CD4-positive, alpha-beta memory T cell (primary cell): ENCODE measurements around the gene DDA1. TPM values are rescaled to one million over a fixed set of nuclear protein-coding genes. Genes with fewer than 3 reads are reported as not detected.

Experiments
- CTCF ChIA-PET: fragments of 350-600 bp; sonication (Branson Sonifier 250); formaldehyde crosslinking; loops from one replicate; lab custom pipeline; 2021; ENCODE audit warnings: inconsistent platforms; ENCODE audit not compliant: partially characterized antibody; lab: Charles Lee
- POLR2A ChIA-PET: fragments of 350-600 bp; sonication (Branson Sonifier 250); formaldehyde crosslinking; loops from one replicate; lab custom pipeline; 2021; ENCODE audit not compliant: partially characterized antibody; lab: Charles Lee
- DNase-seq, 5 donors: peaks; one replicate each; pipeline versions ENCODE4 v3.0.0 to v3.0.0-alpha.2; 2020 to 2022; ENCODE audit warnings: mixed read lengths in 1 of 5
- H3K27ac ChIP-seq: one replicate; pipeline ENCODE4 v1.7.0; 2013; ENCODE audit warnings: low read depth, low read length
- H3K27me3 ChIP-seq: 2 replicates; pipeline ENCODE4 v1.7.0; 2013; ENCODE audit warnings: mild to moderate bottlenecking, low read length, moderate library complexity; ENCODE audit not compliant: insufficient read depth
- H3K36me3 ChIP-seq: 2 replicates; pipeline ENCODE4 v1.7.0; 2013; ENCODE audit warnings: mild to moderate bottlenecking, low read length, moderate library complexity; ENCODE audit not compliant: insufficient read depth
- H3K4me1 ChIP-seq: 2 replicates; pipeline ENCODE4 v1.7.0; 2013; ENCODE audit warnings: mild to moderate bottlenecking, low read length, moderate library complexity; ENCODE audit not compliant: insufficient read depth
- H3K4me3 ChIP-seq, 2 donors: one replicate each; pipeline ENCODE4 v1.7.0; 2013; ENCODE audit warnings: low read length in 2 of 2, mild to moderate bottlenecking in 1 of 2
- H3K9me3 ChIP-seq, 2 donors: one replicate each; pipeline ENCODE4 v1.7.0; 2013; ENCODE audit warnings: low read length in 2 of 2, control low read depth in 1 of 2; ENCODE audit not compliant: control insufficient read depth in 1 of 2
- H3K27ac Mint-ChIP-seq, 7 donors: one replicate each; pipeline ENCODE4 v1.8.0; 2020 to 2021; ENCODE audit warnings: mixed read lengths in 7 of 7, mild to moderate bottlenecking in 6 of 7, inconsistent platforms in 3 of 7, moderate library complexity in 3 of 7
- H3K27me3 Mint-ChIP-seq, 2 donors: one replicate each; pipeline ENCODE4 v1.8.0; 2020 to 2021; ENCODE audit warnings: mixed read lengths in 2 of 2
- H3K36me3 Mint-ChIP-seq, 2 donors: one replicate each; pipeline ENCODE4 v1.8.0; 2020 to 2021; ENCODE audit warnings: mixed read lengths in 2 of 2, inconsistent platforms in 1 of 2, mild to moderate bottlenecking in 1 of 2
- H3K4me1 Mint-ChIP-seq, 4 donors: one replicate each; pipeline ENCODE4 v1.8.0; 2020 to 2021; ENCODE audit warnings: mixed read lengths in 4 of 4, mild to moderate bottlenecking in 1 of 4
- H3K4me3 Mint-ChIP-seq, 8 donors: one replicate each; pipeline ENCODE4 v1.8.0; 2020 to 2021; ENCODE audit warnings: mixed read lengths in 8 of 8, mild to moderate bottlenecking in 7 of 8, moderate library complexity in 6 of 8, inconsistent platforms in 3 of 8
- H3K9me3 Mint-ChIP-seq, 8 donors: one replicate each; pipeline ENCODE4 v1.8.0; 2020 to 2021; ENCODE audit warnings: mixed read lengths in 8 of 8, mild to moderate bottlenecking in 5 of 8, inconsistent platforms in 3 of 8, moderate library complexity in 1 of 8
- intact Hi-C: fragments of 100-400 bp; cut with micrococcal nuclease; formaldehyde crosslinking; loops from one replicate; pipeline ENCODE4 v1.15.1; 2023
- polyA plus RNA-seq, 2 donors: library from polyadenylated mRNA; unstranded; fragments of 300-500 nt; fragmentation: Illumina TruSeq; gene quantifications; one replicate each; pipeline ENCODE4 v1.2.3, GENCODE V29; 2021
- total RNA-seq, 2 experiments: library from RNA; stranded (reverse); gene quantifications; one replicate each; pipeline ENCODE4 v1.2.3, GENCODE V29; 2021

DDA1 gene
- total and polyA plus RNA-seq, 4 experiments from 2014 or later = 31.6 to 42.6 (median 39.5) TPM

DNA sequence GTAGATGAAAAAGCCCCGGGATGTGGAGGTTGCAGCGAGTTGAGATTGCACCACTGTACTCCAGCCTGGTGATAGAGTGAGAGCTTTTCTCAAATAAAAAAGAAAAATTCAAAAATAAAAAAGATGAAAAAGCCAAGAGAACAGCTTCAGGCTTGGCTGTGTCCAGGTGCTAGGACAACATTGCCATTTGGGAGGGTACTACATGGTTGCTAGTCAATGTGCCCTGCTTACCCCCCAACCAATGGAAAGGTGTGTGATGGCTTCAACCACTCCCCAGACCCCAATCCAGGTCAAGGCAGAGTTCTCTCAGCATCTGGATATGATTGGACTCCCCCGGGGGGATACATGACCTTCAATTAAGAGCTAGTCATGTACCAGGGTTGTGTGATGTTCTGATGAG is 29.9 kb upstream of the DDA1 start:
- Histone ChIP-seq H3K4me3 (no peak overlapping the region), H3K4me1 (peaks cover 17% of the 10 kb centered on the region), H3K9me3 (no peaks in the 10 kb centered on the region), H3K36me3 (peaks cover 12% of the 10 kb centered on the region), H3K27me3 (no peaks in the 10 kb centered on the region), H3K27ac (no peak overlapping the region)
- H3K4me3 Mint-ChIP-seq = peak overlapping the region in 1 of 8 donors; percentile 12
- intact Hi-C loops = no loop called here
- no peak overlapping the region for H3K27ac Mint-ChIP-seq
- H3K9me3 Mint-ChIP-seq = no peaks in the 10 kb centered on the region
- peaks cover 14 to 17% of the 10 kb centered on the region in 2 donors for H3K36me3 Mint-ChIP-seq
- POLR2A ChIA-PET = interaction anchor here (0.7 to 1.2 kb wide), 2 partner anchors 12 to 44 kb away, joined by 3 to 5 read pairs; partner anchors contain the start of gene BABAM1
- DNase-seq = no peak
- CTCF ChIA-PET = interaction anchor here (0.6 to 6.9 kb wide), 7 partner anchors 13 to 211 kb away, joined by 3 to 83 read pairs (median 5); no protein-coding TSS in a partner anchor
- H3K4me1 Mint-ChIP-seq = peaks cover 2 to 4% (median 3%) of the 10 kb centered on the region in 4 donors
- no peaks in the 10 kb centered on the region for H3K27me3 Mint-ChIP-seq

DNA sequence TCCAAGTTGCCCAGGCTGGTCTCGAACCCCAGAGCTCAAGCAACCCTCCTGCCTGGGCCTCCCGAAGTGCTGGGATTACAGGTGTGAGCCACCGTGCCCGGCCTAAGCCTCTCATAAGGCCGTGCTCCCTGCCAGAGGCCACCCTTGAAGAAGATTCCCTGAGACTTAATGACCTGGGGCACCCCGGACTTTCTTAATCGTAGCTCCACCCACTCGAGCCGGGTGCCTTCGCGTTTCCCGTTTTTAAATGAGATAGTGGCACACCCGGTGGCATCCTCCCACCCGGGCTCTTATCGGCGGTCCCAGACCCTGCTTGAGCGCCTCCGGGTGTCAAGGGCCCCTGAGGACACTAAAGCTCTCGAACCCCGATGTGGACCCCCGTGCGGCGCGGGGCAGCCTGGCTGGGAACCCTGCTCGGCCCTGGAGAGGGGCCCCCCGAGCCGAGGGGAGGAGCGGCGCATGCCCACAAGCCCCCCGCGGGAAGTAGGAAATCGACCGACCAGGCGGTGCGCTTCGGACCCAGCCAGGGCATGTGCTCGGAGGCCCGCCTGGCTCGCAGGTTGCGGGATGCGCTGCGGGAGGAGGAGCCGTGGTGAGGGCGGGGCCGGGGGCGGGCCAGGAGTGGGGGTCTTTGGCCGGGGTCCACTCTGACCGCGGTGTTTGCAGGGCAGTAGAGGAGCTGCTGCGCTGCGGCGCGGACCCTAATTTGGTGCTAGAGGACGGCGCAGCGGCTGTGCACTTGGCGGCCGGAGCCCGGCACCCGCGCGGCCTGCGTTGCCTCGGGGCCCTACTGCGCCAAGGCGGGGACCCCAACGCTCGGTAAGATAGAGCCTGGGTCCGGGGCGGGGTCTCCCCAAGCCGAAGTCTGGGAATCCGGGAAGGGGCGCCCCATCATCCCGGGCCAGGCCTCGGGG is 27.7 kb upstream of the DDA1 start, which contains the start of gene ANKLE1:
Gene ANKLE1 (plus strand): TSS at position 511 of the 914 bp plus-strand sequence. CDS start 20 bp downstream, at position 531.
- ChIA-PET POLR2A (interaction anchor here (0.8 to 1.7 kb wide), 9 partner anchors 11 to 213 kb away, joined by 3 to 6 read pairs (median 4); partner anchors contain the start of genes BABAM1, MRPL34 and OCEL1), CTCF (interaction anchor here (0.5 to 6.9 kb wide), 14 partner anchors 9 to 647 kb away, joined by 3 to 83 read pairs (median 4); partner anchors contain the start of genes BABAM1, MRPL34 and USHBP1)
- H3K4me3 Mint-ChIP-seq = peak within 1 kb of the TSS; percentile 73 to 86 (median 80)
- no peaks in the 10 kb centered on the region for H3K27me3 Mint-ChIP-seq
- DNase-seq = no peak
- peaks cover 2 to 4% (median 3%) of the 10 kb centered on the region in 4 donors for H3K4me1 Mint-ChIP-seq
- Histone ChIP-seq H3K36me3 (peaks cover 4% of the 10 kb centered on the region), H3K27ac (no peak within 1 kb of the TSS), H3K4me1 (peaks cover 17% of the 10 kb centered on the region), H3K27me3 (no peaks in the 10 kb centered on the region), H3K9me3 (no peaks in the 10 kb centered on the region), H3K4me3 (peak within 1 kb of the TSS; percentile 17 to 45)
- H3K27ac Mint-ChIP-seq = peak within 1 kb of the TSS in 3 of 7 donors; percentile 19 to 42 (median 24)
- intact Hi-C loops = loop anchor here (1.0 to 2.0 kb wide), 5 partner anchors 20 to 503 kb away; partner anchors contain the start of genes HAUS8 and MYO9B
- no peaks in the 10 kb centered on the region for H3K9me3 Mint-ChIP-seq
- peaks cover 5 to 6% of the 10 kb centered on the region in 2 donors for H3K36me3 Mint-ChIP-seq

DNA sequence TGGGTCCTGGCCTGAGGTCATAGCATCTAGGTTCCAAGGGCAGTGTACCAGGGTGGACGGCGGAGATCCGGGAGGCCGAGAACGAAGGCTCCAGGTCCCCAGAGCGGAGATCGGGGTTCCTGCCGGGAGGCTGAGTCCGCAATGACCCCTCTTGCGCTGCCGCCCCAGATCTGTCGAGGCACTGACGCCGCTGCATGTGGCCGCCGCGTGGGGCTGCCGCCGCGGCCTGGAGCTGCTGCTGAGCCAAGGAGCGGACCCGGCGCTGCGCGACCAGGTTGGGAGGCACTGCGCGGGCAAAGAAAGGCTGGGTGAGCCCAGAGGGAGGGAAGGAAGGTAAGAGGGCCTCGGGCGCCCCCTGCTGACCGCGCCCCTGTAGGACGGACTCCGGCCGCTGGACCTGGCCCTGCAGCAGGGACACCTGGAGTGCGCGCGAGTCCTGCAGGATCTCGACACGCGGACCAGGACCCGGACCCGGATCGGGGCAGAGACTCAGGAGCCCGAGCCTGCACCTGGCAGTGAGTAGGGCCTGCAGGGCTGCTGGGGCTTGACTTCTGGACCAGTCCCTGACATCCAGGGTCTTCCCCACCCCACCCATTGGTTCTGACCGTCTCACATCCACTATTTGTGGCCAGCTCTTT is 26.8 kb upstream of the DDA1 start:
- Histone ChIP-seq H3K27ac (no peak overlapping the region), H3K4me1 (peaks cover 17% of the 10 kb centered on the region), H3K4me3 (peak overlapping the region; percentile 17 to 45), H3K9me3 (no peaks in the 10 kb centered on the region), H3K27me3 (no peaks in the 10 kb centered on the region), H3K36me3 (no peaks in the 10 kb centered on the region)
- intact Hi-C loops = loop anchor here (1.0 to 2.0 kb wide), 5 partner anchors 21 to 504 kb away; partner anchors contain the start of genes HAUS8 and MYO9B
- H3K36me3 Mint-ChIP-seq = peaks cover under 1 to 1% of the 10 kb centered on the region in 2 donors
- CTCF ChIA-PET = interaction anchor here (0.6 to 6.9 kb wide), 15 partner anchors 10 to 510 kb away, joined by 3 to 83 read pairs (median 5); partner anchors contain the start of genes BABAM1, MRPL34 and USHBP1
- POLR2A ChIA-PET = interaction anchor here (0.8 to 1.7 kb wide), 7 partner anchors 10 to 214 kb away, joined by 3 to 6 read pairs (median 3); partner anchors contain the start of genes BABAM1, MRPL34 and USHBP1
- no peaks in the 10 kb centered on the region for H3K9me3 Mint-ChIP-seq
- peak overlapping the region; percentile 73 to 86 (median 80) for H3K4me3 Mint-ChIP-seq
- peak overlapping the region in 2 of 7 donors; percentile 24 to 42 for H3K27ac Mint-ChIP-seq
- peak; percentile 72 to 79 (median 74) for DNase-seq
- no peaks in the 10 kb centered on the region for H3K27me3 Mint-ChIP-seq
- H3K4me1 Mint-ChIP-seq = peaks cover 2 to 4% (median 3%) of the 10 kb centered on the region in 4 donors

DNA sequence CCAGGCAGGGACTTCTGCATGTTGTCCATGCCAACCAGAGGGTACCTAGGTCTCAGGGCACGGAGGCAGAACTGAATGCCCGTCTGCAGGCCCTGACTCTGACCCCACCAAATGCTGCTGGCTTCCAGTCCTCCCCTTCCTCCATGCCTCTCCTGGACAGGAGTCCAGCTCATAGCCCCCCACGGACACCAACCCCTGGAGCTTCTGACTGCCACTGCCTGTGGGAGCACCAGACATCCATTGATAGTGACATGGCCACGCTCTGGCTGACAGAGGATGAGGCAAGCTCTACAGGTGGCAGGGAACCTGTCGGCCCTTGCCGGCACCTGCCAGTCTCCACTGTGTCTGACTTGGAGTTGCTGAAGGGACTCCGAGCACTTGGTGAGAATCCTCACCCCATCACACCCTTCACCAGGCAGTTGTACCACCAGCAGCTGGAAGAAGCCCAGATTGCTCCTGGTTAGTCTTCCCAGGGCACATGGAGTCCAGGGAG is 25.8 kb upstream of the DDA1 start:
- Mint-ChIP-seq H3K4me1 (peaks cover 2 to 4% (median 3%) of the 10 kb centered on the region in 4 donors), H3K27me3 (peaks cover 0 to 2% of the 10 kb centered on the region in 2 donors), H3K27ac (peak overlapping the region in 1 of 7 donors; percentile 72), H3K4me3 (peak overlapping the region in 2 of 8 donors; percentile 22 to 67), H3K36me3 (peaks cover 0 to 1% of the 10 kb centered on the region in 2 donors), H3K9me3 (no peaks in the 10 kb centered on the region)
- CTCF ChIA-PET = interaction anchor here (0.6 to 6.9 kb wide), 15 partner anchors 9 to 514 kb away, joined by 3 to 83 read pairs (median 4); partner anchors contain the start of genes BABAM1, MRPL34 and USHBP1
- no peaks in the 10 kb centered on the region for H3K36me3 ChIP-seq
- H3K4me3 ChIP-seq = no peak overlapping the region
- POLR2A ChIA-PET = no interaction called here
- intact Hi-C loops = loop anchor here (2.0 kb wide), 2 partner anchors 209 to 505 kb away; partner anchors contain the start of genes HAUS8 and MYO9B
- no peak for DNase-seq
- H3K27me3 ChIP-seq = no peaks in the 10 kb centered on the region
- H3K27ac ChIP-seq = no peak overlapping the region
- H3K9me3 ChIP-seq = no peaks in the 10 kb centered on the region
- peaks cover 17% of the 10 kb centered on the region for H3K4me1 ChIP-seq

DNA sequence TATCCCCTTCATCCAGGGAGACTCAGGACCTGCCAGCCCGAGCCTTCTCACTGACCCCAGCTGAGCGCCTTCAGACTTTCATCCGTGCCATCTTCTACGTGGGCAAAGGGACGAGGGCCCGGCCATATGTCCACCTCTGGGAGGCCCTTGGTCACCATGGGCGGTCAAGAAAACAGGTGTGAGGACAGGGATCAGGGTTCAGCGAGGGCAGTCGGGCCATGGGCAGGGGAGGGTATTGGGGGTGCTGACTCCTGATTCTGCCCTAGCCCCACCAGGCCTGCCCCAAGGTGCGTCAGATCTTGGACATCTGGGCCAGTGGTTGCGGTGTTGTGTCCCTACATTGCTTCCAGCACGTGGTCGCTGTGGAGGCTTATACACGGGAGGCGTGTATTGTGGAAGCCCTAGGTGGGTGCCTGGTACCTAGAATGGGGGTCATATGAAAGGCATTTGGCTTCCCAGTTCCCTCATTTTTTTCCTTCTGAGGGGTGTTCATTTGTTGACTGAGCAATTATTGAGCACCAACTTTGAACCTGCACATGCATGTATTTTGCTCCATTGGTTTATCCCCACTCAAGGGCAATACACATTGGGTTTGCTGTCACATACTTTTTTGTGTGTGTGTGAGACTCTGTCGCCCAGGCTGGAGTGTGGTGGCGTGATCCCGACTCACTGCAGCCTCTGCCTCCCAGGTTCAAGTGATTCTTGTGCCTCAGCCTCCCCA is 23.8 kb upstream of the DDA1 start:
- CTCF ChIA-PET = interaction anchor here (6.9 kb wide), 1 partner anchor 26 kb away, joined by 83 read pairs; no protein-coding TSS in a partner anchor
- Histone ChIP-seq H3K4me3 (no peak overlapping the region), H3K27me3 (no peaks in the 10 kb centered on the region), H3K27ac (no peak overlapping the region), H3K9me3 (no peaks in the 10 kb centered on the region), H3K4me1 (peaks cover 17% of the 10 kb centered on the region), H3K36me3 (no peaks in the 10 kb centered on the region)
- Mint-ChIP-seq H3K27me3 (peaks cover 0 to 4% of the 10 kb centered on the region in 2 donors), H3K36me3 (peaks cover 0 to 1% of the 10 kb centered on the region in 2 donors), H3K27ac (no peak overlapping the region), H3K4me1 (peaks cover 2 to 4% (median 3%) of the 10 kb centered on the region in 4 donors), H3K9me3 (no peaks in the 10 kb centered on the region), H3K4me3 (no peak overlapping the region)
- intact Hi-C loops = no loop called here
- POLR2A ChIA-PET = interaction anchor here (1.2 kb wide), 1 partner anchor 163 kb away, joined by 3 read pairs; no protein-coding TSS in a partner anchor
- no peak for DNase-seq

DNA sequence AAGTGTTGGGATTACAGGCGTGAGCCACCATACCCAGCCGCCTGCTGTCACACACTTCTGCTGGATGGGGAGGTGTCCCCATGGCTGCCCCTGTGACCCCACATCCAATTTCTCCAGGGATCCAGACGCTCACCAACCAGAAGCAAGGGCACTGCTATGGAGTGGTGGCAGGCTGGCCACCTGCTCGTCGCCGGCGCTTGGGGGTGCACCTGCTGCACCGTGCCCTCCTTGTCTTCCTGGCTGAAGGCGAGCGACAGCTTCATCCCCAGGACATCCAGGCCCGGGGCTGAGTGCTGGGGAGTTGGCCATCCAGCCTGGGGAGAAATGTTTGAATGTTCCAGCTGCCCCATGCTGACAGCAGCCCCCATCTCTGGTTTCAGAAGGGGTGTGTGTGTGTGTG is 23.1 kb upstream of the DDA1 start:
- Histone ChIP-seq H3K36me3 (no peaks in the 10 kb centered on the region), H3K4me3 (no peak overlapping the region), H3K27ac (no peak overlapping the region), H3K9me3 (no peaks in the 10 kb centered on the region), H3K4me1 (peaks cover 15% of the 10 kb centered on the region), H3K27me3 (no peaks in the 10 kb centered on the region)
- Mint-ChIP-seq H3K4me1 (peaks cover 2 to 4% (median 3%) of the 10 kb centered on the region in 4 donors), H3K27ac (no peak overlapping the region), H3K4me3 (no peak overlapping the region), H3K27me3 (peaks cover 0 to 4% of the 10 kb centered on the region in 2 donors), H3K36me3 (peaks cover 0 to 1% of the 10 kb centered on the region in 2 donors), H3K9me3 (no peaks in the 10 kb centered on the region)
- POLR2A ChIA-PET = interaction anchor here (1.2 kb wide), 1 partner anchor 164 kb away, joined by 3 read pairs; no protein-coding TSS in a partner anchor
- DNase-seq = no peak
- CTCF ChIA-PET = interaction anchor here (0.7 to 1.5 kb wide), 2 partner anchors 80 to 166 kb away, joined by 3 to 4 read pairs; no protein-coding TSS in a partner anchor
- intact Hi-C loops = no loop called here
